Measurements from ENCODE around the gene IFIH1. TPM values are rescaled to one million over a fixed set of nuclear protein-coding genes. Genes with fewer than 3 reads are reported as not detected.

Gene IFIH1
- total RNA-seq, 3 donors from 2014 or later (not counting 1 experiment from before 2014, with no cell fraction given), result 36.7 to 57.4 (median 36.9) TPM

DNA sequence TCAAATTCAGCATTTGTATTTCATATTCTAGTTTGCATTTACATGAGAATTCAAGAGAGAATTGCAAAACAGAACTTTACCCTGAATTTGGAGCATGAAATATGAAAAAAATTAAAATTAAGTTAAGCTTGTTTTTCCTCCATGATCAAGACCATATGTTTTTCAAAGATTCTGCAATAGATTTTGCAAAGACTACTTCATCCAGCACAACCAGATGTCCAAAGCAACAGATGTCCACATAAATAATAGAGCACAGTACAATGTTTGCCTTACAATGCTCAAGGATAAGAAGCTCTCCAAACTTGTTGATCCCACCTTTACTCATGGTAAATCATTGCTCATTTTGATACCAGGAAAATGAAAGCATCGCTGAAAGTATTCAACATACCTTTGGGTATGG is 100.9 kb downstream of the IFIH1 start:
- TF ChIP-seq, protein P1, sequence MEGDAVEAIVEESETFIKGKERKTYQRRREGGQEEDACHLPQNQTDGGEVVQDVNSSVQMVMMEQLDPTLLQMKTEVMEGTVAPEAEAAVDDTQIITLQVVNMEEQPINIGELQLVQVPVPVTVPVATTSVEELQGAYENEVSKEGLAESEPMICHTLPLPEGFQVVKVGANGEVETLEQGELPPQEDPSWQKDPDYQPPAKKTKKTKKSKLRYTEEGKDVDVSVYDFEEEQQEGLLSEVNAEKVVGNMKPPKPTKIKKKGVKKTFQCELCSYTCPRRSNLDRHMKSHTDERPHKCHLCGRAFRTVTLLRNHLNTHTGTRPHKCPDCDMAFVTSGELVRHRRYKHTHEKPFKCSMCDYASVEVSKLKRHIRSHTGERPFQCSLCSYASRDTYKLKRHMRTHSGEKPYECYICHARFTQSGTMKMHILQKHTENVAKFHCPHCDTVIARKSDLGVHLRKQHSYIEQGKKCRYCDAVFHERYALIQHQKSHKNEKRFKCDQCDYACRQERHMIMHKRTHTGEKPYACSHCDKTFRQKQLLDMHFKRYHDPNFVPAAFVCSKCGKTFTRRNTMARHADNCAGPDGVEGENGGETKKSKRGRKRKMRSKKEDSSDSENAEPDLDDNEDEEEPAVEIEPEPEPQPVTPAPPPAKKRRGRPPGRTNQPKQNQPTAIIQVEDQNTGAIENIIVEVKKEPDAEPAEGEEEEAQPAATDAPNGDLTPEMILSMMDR (IDR thresholded peaks at IDR 0.05), result no peak

More for the DNA sequence above, 100.9 kb downstream of the IFIH1 start:
- Histone ChIP-seq H3K9me3 (ENCODE audit: control insufficient read depth, insufficient read depth, low read length) (no peaks in the 10 kb centered on the region), H3K27me3 (ENCODE audit: control insufficient read depth, insufficient read depth, low read length) (no peaks in the 10 kb centered on the region), H3K36me3 (ENCODE audit: control insufficient read depth, insufficient read depth, low read length) (no peaks in the 10 kb centered on the region), H3K27ac (ENCODE audit: low read length) (no peak overlapping the region), H3K4me3 (ENCODE audit: low read length) (no peak overlapping the region), H3K4me1 (ENCODE audit: control insufficient read depth, insufficient read depth, low read length) (no peaks in the 10 kb centered on the region)
- Mint-ChIP-seq H3K9me3 (no peaks in the 10 kb centered on the region), H3K27me3 (ENCODE audit: low read depth in 2 of 2) (peaks cover 7 to 45% of the 10 kb centered on the region in 2 donors), H3K4me1 (no peaks in the 10 kb centered on the region), H3K27ac (no peak overlapping the region), H3K4me3 (no peak overlapping the region), H3K36me3 (no peaks in the 10 kb centered on the region)
- no peak for ATAC-seq
- intact Hi-C loops (cut with micrococcal nuclease), result no loop called here
- WGBS (ENCODE audit: insufficient coverage), result 100% methylated on average over 1 of the region's 1 CpG
- DNase-seq, result no peak

Other genes with a start within 250 kb of the IFIH1 start
- 1 to 10 TPM; 1.8 to 2.3 (median 1.8) TPM for gene DPP4, start 244.5 kb downstream of the IFIH1 start, total RNA-seq
- not detected for gene GCG, start 166.4 kb downstream of the IFIH1 start, total RNA-seq
- gene FAP, start 75.2 kb downstream of the IFIH1 start, total RNA-seq, result not detected
- gene GCA, start 25.4 kb upstream of the IFIH1 start, total RNA-seq, result 1 to 10 TPM; 5.5 to 9.7 (median 6.6) TPM